GM18499 (cell line): ENCODE data around the gene LTBP3.
"Not testable (repeated sequence)": the region's sequence is repeated elsewhere in the genome, so short reads cannot be mapped to it uniquely, and the experiment has no call there.

Experiments
- ATAC-seq: cut with Tn5 transposase; IDR thresholded peaks from one replicate; pipeline ENCODE4 v1.9.1; 2021; ENCODE audit warnings: moderate number of reproducible peaks; ENCODE audit not compliant: insufficient read depth, unreplicated experiment

Gene LTBP3

GRCh38 chr11:65518941-65519549 lies 39.1 kb downstream of the LTBP3 start:
- not testable (repeated sequence) for ATAC-seq

GRCh38 chr11:65516135-65516968 lies 41.8 kb downstream of the LTBP3 start:
- no peak for ATAC-seq

GRCh38 chr11:65512311-65512710 lies 45.8 kb downstream of the LTBP3 start:
- not testable (repeated sequence) for ATAC-seq

GRCh38 chr11:65506772-65507505 lies 51.2 kb downstream of the LTBP3 start:
- ATAC-seq = peak; percentile 19

GRCh38 chr11:65506290-65506771 lies 51.8 kb downstream of the LTBP3 start:
- ATAC-seq = no peak

GRCh38 chr11:65505466-65506289 lies 52.5 kb downstream of the LTBP3 start:
- ATAC-seq = no peak

GRCh38 chr11:65504674-65505465 lies 53.3 kb downstream of the LTBP3 start:
- no peak for ATAC-seq

GRCh38 chr11:65503949-65504673 lies 54.0 kb downstream of the LTBP3 start:
- no peak for ATAC-seq

- no peak for ATAC-seq
Observed at GRCh38 chr11:65503368-65503948, 54.7 kb downstream of the LTBP3 start.

- no peak for ATAC-seq
Observed at GRCh38 chr11:65502555-65503367, 55.4 kb downstream of the LTBP3 start.

- no peak for ATAC-seq
Observed at GRCh38 chr11:65502274-65502554, 55.9 kb downstream of the LTBP3 start.

GRCh38 chr11:65501472-65502273 lies 56.5 kb downstream of the LTBP3 start:
- ATAC-seq = no peak

- ATAC-seq = no peak
Observed at GRCh38 chr11:65501186-65501471, 57.0 kb downstream of the LTBP3 start.

GRCh38 chr11:65500387-65501185 lies 57.6 kb downstream of the LTBP3 start:
- ATAC-seq = no peak

- ATAC-seq = no peak
Observed at GRCh38 chr11:65499713-65500386, 58.3 kb downstream of the LTBP3 start.
